Ovary (tissue), 3 donors: Measurements from ENCODE around the gene ZBTB48.

ENCODE experiments used
- EP300 ChIP-seq: sonication (generic); formaldehyde crosslinking; IDR thresholded peaks from one replicate; pipeline ENCODE4 v1.6.1; 2017; ENCODE audit warnings: antibody characterized with exemption
- POLR2A ChIP-seq: fragments of 450-650 bp; IDR thresholded peaks from one replicate; pipeline ENCODE4 v1.6.1; 2017; ENCODE audit warnings: antibody characterized with exemption, mild to moderate bottlenecking, moderate library complexity
- TF ChIP-seq, protein P1 (sequence below), 3 donors: fragments of 450-650 bp in 2 of 3; fragments of 200-600 bp in 1 of 3; IDR thresholded peaks; one replicate each; pipeline versions ENCODE4 v1.5.1 to v1.8.0; 2016 to 2022; ENCODE audit warnings: antibody characterized with exemption in 3 of 3, mild to moderate bottlenecking in 1 of 3
- donor health status: DM: no; HTN: no; CAD: no.

- TF ChIP-seq EP300 (no peak), POLR2A (no peak)
- TF ChIP-seq, protein P1, sequence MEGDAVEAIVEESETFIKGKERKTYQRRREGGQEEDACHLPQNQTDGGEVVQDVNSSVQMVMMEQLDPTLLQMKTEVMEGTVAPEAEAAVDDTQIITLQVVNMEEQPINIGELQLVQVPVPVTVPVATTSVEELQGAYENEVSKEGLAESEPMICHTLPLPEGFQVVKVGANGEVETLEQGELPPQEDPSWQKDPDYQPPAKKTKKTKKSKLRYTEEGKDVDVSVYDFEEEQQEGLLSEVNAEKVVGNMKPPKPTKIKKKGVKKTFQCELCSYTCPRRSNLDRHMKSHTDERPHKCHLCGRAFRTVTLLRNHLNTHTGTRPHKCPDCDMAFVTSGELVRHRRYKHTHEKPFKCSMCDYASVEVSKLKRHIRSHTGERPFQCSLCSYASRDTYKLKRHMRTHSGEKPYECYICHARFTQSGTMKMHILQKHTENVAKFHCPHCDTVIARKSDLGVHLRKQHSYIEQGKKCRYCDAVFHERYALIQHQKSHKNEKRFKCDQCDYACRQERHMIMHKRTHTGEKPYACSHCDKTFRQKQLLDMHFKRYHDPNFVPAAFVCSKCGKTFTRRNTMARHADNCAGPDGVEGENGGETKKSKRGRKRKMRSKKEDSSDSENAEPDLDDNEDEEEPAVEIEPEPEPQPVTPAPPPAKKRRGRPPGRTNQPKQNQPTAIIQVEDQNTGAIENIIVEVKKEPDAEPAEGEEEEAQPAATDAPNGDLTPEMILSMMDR (IDR thresholded peaks at IDR 0.05): no peak
Observed at GRCh38 chr1:6593810-6594209, 14.0 kb downstream of the ZBTB48 start.
